Measurements from ENCODE around the gene SUCLA2. TPM values are rescaled to one million over a fixed set of nuclear protein-coding genes. Genes with fewer than 3 reads are reported as not detected.
A peak's percentile ranks its signal among the peaks of the same experiment; 100 is the strongest.

SUCLA2 gene
- total and polyA plus RNA-seq, 10 of the 15 experiments (the other 5 are each of a cell fraction or from before 2014, with no cell fraction given), result 27.5 to 83.4 (median 42.8) TPM

DNA sequence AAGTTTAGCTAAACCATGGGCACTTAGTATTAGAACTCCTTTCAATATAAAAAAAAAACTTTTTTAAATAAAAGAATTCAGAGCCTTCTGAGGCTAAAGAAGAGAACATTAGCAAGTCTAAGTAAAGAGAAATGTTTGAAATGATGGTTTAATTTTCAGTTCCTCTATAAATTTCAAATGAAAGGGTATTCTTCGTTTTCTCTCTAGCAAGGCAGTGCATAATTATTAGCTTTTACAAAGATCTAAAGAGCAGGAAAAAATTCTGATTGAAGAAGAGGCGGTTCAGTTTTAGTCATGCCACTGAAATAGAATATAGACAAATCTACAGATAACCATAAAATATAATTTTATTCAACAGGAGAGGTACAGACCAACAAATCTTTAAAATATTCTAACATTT, 18.0 kb downstream of the SUCLA2 start:
- no peaks in the 10 kb centered on the region for H3K27me3 ChIP-seq (replicated peaks in 1 of 2; ENCODE audit: control insufficient read depth in 2 of 2, insufficient read depth in 2 of 2, low read length in 1 of 2)
- FAIRE-seq (no peak), ATAC-seq (peak; percentile 45), DNase-seq (ENCODE audit: low read depth, low spot score) (no peak)
- no peaks in the 10 kb centered on the region for H3K79me2 ChIP-seq (ENCODE audit: control insufficient read depth, insufficient read depth, low read length)
- H3K9me3 ChIP-seq (replicated peaks; ENCODE audit: control insufficient read depth, insufficient read depth, low read length), result no peaks in the 10 kb centered on the region; the same call in 2 of the 3 replicates
- no peaks in the 10 kb centered on the region for H4K20me1 ChIP-seq (ENCODE audit: control insufficient read depth, insufficient read depth)
- SMC1A ChIA-PET (ENCODE audit: uncharacterized antibody, unreplicated experiment), result interaction anchor here (0.9 kb wide), 2 partner anchors 21 to 124 kb away, joined by 3 to 4 read pairs; no protein-coding TSS in a partner anchor
- POLR2A ChIA-PET, result interaction anchor here (1.5 kb wide), 1 partner anchor 18 kb away, joined by 3 read pairs; the partner anchor contains the start of gene SUCLA2
- RAD21 ChIA-PET (ENCODE audit: unreplicated experiment), result interaction anchor here (0.9 to 1.1 kb wide), 2 partner anchors 14 to 55 kb away, joined by 3 read pairs; no protein-coding TSS in a partner anchor
- no peak overlapping the region for H3K4me2 ChIP-seq (ENCODE audit: control insufficient read depth, insufficient read depth)
- no TSS peak for BruUV-seq (replicated peaks)
- H3K27ac ChIP-seq (ENCODE audit: control insufficient read depth, insufficient read depth), result no peak overlapping the region
- in situ Hi-C loops (cut with MboI) (no loop called here), intact Hi-C loops (cut with micrococcal nuclease; ENCODE audit: unreplicated experiment) (no loop called here)
- H2AFZ ChIP-seq (ENCODE audit: control insufficient read depth, low read depth, low read length), result no peak overlapping the region
- peaks cover 0 to 10% of the 10 kb centered on the region in 2 experiments; a peak in 2 of 4 replicates for H3K36me3 ChIP-seq (ENCODE audit: control insufficient read depth in 2 of 2, insufficient read depth in 2 of 2, low read length in 1 of 2)
- no peak overlapping the region for H3K4me3 ChIP-seq
- no peak overlapping the region for H3K9ac ChIP-seq (ENCODE audit: control insufficient read depth, insufficient read depth, low read length)
- no peaks in the 10 kb centered on the region for H3K4me1 ChIP-seq (ENCODE audit: control insufficient read depth, insufficient read depth, low read length)
- CTCF ChIA-PET, result interaction anchor here (1.0 to 1.2 kb wide), 2 partner anchors 9 to 16 kb away, joined by 3 read pairs; no protein-coding TSS in a partner anchor
- WGBS (ENCODE audit: insufficient coverage, insufficient replicate concordance, low lambda C conversion rate, missing lambda C conversion rate), result 56% methylated on average over 2 of the region's 2 CpGs
- TF ChIP-seq, protein P1, sequence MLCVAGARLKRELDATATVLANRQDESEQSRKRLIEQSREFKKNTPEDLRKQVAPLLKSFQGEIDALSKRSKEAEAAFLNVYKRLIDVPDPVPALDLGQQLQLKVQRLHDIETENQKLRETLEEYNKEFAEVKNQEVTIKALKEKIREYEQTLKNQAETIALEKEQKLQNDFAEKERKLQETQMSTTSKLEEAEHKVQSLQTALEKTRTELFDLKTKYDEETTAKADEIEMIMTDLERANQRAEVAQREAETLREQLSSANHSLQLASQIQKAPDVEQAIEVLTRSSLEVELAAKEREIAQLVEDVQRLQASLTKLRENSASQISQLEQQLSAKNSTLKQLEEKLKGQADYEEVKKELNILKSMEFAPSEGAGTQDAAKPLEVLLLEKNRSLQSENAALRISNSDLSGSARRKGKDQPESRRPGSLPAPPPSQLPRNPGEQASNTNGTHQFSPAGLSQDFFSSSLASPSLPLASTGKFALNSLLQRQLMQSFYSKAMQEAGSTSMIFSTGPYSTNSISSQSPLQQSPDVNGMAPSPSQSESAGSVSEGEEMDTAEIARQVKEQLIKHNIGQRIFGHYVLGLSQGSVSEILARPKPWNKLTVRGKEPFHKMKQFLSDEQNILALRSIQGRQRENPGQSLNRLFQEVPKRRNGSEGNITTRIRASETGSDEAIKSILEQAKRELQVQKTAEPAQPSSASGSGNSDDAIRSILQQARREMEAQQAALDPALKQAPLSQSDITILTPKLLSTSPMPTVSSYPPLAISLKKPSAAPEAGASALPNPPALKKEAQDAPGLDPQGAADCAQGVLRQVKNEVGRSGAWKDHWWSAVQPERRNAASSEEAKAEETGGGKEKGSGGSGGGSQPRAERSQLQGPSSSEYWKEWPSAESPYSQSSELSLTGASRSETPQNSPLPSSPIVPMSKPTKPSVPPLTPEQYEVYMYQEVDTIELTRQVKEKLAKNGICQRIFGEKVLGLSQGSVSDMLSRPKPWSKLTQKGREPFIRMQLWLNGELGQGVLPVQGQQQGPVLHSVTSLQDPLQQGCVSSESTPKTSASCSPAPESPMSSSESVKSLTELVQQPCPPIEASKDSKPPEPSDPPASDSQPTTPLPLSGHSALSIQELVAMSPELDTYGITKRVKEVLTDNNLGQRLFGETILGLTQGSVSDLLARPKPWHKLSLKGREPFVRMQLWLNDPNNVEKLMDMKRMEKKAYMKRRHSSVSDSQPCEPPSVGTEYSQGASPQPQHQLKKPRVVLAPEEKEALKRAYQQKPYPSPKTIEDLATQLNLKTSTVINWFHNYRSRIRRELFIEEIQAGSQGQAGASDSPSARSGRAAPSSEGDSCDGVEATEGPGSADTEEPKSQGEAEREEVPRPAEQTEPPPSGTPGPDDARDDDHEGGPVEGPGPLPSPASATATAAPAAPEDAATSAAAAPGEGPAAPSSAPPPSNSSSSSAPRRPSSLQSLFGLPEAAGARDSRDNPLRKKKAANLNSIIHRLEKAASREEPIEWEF (IDR thresholded peaks at IDR 0.05; ENCODE audit: insufficient replicate concordance, low read depth, low read length), result no peak
- TF ChIP-seq SREBF2 (IDR thresholded peaks at IDR 0.05; ENCODE audit: low read length), result no peak
- no peak for TF ChIP-seq FOS (IDR thresholded peaks at IDR 0.05; ENCODE audit: borderline replicate concordance, extremely low read depth, insufficient read length)
- TF ChIP-seq, protein P2, sequence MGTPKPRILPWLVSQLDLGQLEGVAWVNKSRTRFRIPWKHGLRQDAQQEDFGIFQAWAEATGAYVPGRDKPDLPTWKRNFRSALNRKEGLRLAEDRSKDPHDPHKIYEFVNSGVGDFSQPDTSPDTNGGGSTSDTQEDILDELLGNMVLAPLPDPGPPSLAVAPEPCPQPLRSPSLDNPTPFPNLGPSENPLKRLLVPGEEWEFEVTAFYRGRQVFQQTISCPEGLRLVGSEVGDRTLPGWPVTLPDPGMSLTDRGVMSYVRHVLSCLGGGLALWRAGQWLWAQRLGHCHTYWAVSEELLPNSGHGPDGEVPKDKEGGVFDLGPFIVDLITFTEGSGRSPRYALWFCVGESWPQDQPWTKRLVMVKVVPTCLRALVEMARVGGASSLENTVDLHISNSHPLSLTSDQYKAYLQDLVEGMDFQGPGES (IDR thresholded peaks at IDR 0.05), result no peak
- no peak for TF ChIP-seq POLR2A (IDR thresholded peaks at IDR 0.05; ENCODE audit: low read depth, low read length)
- TF ChIP-seq, protein P3, sequence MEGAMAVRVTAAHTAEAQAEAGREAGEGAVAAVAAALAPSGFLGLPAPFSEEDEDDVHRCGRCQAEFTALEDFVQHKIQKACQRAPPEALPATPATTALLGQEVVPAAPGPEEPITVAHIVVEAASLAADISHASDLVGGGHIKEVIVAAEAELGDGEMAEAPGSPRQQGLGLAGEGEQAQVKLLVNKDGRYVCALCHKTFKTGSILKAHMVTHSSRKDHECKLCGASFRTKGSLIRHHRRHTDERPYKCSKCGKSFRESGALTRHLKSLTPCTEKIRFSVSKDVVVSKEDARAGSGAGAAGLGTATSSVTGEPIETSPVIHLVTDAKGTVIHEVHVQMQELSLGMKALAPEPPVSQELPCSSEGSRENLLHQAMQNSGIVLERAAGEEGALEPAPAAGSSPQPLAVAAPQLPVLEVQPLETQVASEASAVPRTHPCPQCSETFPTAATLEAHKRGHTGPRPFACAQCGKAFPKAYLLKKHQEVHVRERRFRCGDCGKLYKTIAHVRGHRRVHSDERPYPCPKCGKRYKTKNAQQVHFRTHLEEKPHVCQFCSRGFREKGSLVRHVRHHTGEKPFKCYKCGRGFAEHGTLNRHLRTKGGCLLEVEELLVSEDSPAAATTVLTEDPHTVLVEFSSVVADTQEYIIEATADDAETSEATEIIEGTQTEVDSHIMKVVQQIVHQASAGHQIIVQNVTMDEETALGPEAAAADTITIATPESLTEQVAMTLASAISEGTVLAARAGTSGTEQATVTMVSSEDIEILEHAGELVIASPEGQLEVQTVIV (IDR thresholded peaks at IDR 0.05; ENCODE audit: borderline replicate concordance, partially characterized antibody), result no peak
- TF ChIP-seq BRCA1 (IDR thresholded peaks at IDR 0.05; ENCODE audit: low read depth, low read length), result no peak
- no peak for TF ChIP-seq MYB (IDR thresholded peaks at IDR 0.05; ENCODE audit: borderline replicate concordance, low read depth, low read length)
- no peak for TF ChIP-seq IKZF2 (IDR thresholded peaks at IDR 0.05)
- TF ChIP-seq SUZ12 (IDR thresholded peaks at IDR 0.05; ENCODE audit: unreplicated experiment), result no peak
- TF ChIP-seq, protein P4, sequence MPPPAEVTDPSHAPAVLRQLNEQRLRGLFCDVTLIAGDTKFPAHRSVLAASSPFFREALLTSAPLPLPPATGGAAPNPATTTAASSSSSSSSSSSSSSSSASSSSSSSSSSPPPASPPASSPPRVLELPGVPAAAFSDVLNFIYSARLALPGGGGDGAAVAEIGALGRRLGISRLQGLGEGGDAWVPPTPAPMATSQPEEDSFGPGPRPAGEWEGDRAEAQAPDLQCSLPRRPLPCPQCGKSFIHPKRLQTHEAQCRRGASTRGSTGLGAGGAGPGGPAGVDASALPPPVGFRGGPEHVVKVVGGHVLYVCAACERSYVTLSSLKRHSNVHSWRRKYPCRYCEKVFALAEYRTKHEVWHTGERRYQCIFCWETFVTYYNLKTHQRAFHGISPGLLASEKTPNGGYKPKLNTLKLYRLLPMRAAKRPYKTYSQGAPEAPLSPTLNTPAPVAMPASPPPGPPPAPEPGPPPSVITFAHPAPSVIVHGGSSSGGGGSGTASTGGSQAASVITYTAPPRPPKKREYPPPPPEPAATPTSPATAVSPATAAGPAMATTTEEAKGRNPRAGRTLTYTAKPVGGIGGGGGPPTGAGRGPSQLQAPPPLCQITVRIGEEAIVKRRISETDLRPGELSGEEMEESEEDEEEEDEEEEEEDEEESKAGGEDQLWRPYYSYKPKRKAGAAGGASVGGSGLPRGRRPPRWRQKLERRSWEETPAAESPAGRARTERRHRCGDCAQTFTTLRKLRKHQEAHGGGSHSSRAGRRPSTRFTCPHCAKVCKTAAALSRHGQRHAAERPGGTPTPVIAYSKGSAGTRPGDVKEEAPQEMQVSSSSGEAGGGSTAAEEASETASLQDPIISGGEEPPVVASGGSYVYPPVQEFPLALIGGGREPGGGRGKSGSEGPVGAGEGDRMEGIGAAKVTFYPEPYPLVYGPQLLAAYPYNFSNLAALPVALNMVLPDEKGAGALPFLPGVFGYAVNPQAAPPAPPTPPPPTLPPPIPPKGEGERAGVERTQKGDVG (CRISPR knock-in tag; IDR thresholded peaks at IDR 0.05), result no peak
- TF ChIP-seq MEF2B (IDR thresholded peaks at IDR 0.05; ENCODE audit: partially characterized antibody, poor library complexity, severe bottlenecking), result no peak

All from GM12878 (cell line).